ENCODE results near the gene ARX. TPM values are rescaled to one million over a fixed set of nuclear protein-coding genes. Genes with fewer than 3 reads are reported as not detected.

ARX gene
- total RNA-seq, 2 experiments from 2014 or later: not detected

DNA sequence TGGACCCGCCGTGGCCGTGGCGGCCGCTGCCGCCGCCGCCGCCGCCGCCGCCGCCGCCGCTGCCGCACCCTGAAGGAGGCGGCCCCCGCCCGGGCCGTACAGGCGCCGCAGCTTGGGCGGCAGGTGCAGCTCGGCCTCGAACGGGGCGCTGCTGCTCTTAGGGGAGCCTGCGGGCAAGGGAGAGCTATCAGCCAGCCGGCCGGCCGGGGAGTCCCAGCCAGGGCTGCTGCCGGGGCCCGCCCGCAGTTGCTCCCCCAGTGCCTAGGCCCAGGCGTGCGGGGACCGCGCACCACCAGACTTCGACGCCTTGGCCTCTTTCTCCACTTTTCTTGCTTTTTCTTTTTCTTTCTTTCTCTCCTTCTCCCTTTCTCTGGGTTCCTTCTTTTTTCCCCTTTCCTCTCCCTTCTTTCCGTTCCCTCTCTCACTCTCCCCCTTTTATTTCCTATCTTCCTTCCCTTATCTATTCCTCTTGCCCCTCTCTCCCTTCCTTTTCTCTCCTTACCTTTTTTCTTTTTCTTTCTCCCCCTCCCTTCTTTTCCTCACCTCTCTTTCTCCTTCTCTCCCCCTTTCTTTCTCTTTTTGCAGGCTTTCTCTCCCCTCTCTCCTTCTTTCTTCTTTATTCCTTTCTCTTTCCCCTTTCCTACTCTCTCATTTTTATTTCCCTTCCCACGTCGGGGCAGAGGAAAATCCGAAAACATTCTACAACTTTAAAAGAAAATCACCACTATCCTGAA lies 2.0 kb downstream of the ARX start:
- Mint-ChIP-seq H3K27ac (no peak overlapping the region), H3K36me3 (ENCODE audit: low read depth) (no peaks in the 10 kb centered on the region), H3K9me3 (no peaks in the 10 kb centered on the region), H3K27me3 (peaks cover 63% of the 10 kb centered on the region), H3K4me3 (no peak overlapping the region), H3K4me1 (ENCODE audit: low read depth) (peaks cover 8% of the 10 kb centered on the region)
- peak; percentile 13 for TF ChIP-seq CTCF (IDR thresholded peaks at IDR 0.05)
- no peak for DNase-seq
- intact Hi-C loops (cut with micrococcal nuclease): loop anchor here (10.0 kb wide), 1 partner anchor 131 kb away; no protein-coding TSS in a partner anchor
- ATAC-seq: peak; percentile 32
- ChIA-PET POLR2A (no interaction called here), CTCF (no interaction called here)

- peaks cover 7% of the 10 kb centered on the region for H3K4me1 Mint-ChIP-seq (ENCODE audit: low read depth)
- POLR2A ChIA-PET: no interaction called here
- H3K4me3 Mint-ChIP-seq: peak overlapping the region; percentile 60
- H3K27me3 Mint-ChIP-seq: peaks cover 66% of the 10 kb centered on the region
- DNase-seq: no peak
- no peaks in the 10 kb centered on the region for H3K9me3 Mint-ChIP-seq
- CTCF ChIA-PET: interaction anchor here (1.5 kb wide), 1 partner anchor 7 kb away, joined by 6 read pairs; no protein-coding TSS in a partner anchor
- intact Hi-C loops (cut with micrococcal nuclease): loop anchor here (10.0 kb wide), 1 partner anchor 132 kb away; no protein-coding TSS in a partner anchor
- H3K27ac Mint-ChIP-seq: no peak overlapping the region
- no peaks in the 10 kb centered on the region for H3K36me3 Mint-ChIP-seq (ENCODE audit: low read depth)
- ATAC-seq: no peak
- TF ChIP-seq CTCF (IDR thresholded peaks at IDR 0.05): no peak
Measured at GRCh38 chrX:25012793-25013631, 2.8 kb downstream of the ARX start.

DNA sequence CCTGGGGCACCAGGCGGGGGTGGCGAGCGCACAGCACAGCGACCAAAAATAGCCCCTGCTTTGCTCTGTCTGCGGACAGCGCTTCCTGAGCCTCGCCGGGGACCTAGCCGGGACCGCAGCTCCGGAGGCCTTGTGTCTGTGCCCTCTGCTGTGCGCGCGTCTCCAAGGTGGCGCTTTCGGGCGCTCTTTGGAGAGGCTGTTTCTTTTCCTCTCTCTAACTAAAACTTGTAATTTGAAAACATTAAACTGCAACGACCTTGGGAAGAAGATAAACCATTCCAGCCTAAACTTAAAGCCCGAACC lies 3.4 kb downstream of the ARX start:
- H3K9me3 Mint-ChIP-seq: no peaks in the 10 kb centered on the region
- intact Hi-C loops (cut with micrococcal nuclease): loop anchor here (10.0 kb wide), 1 partner anchor 132 kb away; no protein-coding TSS in a partner anchor
- no peak for ATAC-seq
- peaks cover 67% of the 10 kb centered on the region for H3K27me3 Mint-ChIP-seq
- POLR2A ChIA-PET: no interaction called here
- CTCF ChIA-PET: interaction anchor here (1.5 to 2.0 kb wide), 2 partner anchors 8 to 132 kb away, joined by 5 to 6 read pairs; no protein-coding TSS in a partner anchor
- H3K4me1 Mint-ChIP-seq (ENCODE audit: low read depth): peaks cover 7% of the 10 kb centered on the region
- H3K4me3 Mint-ChIP-seq: peak overlapping the region; percentile 24
- no peaks in the 10 kb centered on the region for H3K36me3 Mint-ChIP-seq (ENCODE audit: low read depth)
- H3K27ac Mint-ChIP-seq: no peak overlapping the region
- no peak for TF ChIP-seq CTCF (IDR thresholded peaks at IDR 0.05)
- DNase-seq: no peak

GRCh38 chrX:25011589-25012432 lies 4.0 kb downstream of the ARX start:
- Mint-ChIP-seq H3K27me3 (peaks cover 63% of the 10 kb centered on the region), H3K4me3 (no peak overlapping the region), H3K9me3 (no peaks in the 10 kb centered on the region), H3K4me1 (ENCODE audit: low read depth) (peaks cover 7% of the 10 kb centered on the region), H3K27ac (no peak overlapping the region), H3K36me3 (ENCODE audit: low read depth) (no peaks in the 10 kb centered on the region)
- DNase-seq: no peak
- no peak for TF ChIP-seq CTCF (IDR thresholded peaks at IDR 0.05)
- ChIA-PET POLR2A (no interaction called here), CTCF (interaction anchor here (1.2 to 2.0 kb wide), 4 partner anchors 9 to 132 kb away, joined by 4 to 6 read pairs (median 5); no protein-coding TSS in a partner anchor)
- ATAC-seq: no peak
- intact Hi-C loops (cut with micrococcal nuclease): loop anchor here (10.0 kb wide), 1 partner anchor 133 kb away; no protein-coding TSS in a partner anchor

All from activated CD8-positive, alpha-beta T cell treated with anti-CD3 and anti-CD28 coated beads for 36 hours (primary cell).